GM18867 (cell line): ENCODE measurements around the gene PLXDC1.
A peak's percentile ranks its signal among the peaks of the same experiment; 100 is the strongest.

Experiments used
- ATAC-seq: cut with Tn5 transposase; IDR thresholded peaks from one replicate; pipeline ENCODE4 v1.9.1; 2021; ENCODE audit warnings: mild to moderate bottlenecking, moderate library complexity; ENCODE audit not compliant: unreplicated experiment

PLXDC1 gene

DNA sequence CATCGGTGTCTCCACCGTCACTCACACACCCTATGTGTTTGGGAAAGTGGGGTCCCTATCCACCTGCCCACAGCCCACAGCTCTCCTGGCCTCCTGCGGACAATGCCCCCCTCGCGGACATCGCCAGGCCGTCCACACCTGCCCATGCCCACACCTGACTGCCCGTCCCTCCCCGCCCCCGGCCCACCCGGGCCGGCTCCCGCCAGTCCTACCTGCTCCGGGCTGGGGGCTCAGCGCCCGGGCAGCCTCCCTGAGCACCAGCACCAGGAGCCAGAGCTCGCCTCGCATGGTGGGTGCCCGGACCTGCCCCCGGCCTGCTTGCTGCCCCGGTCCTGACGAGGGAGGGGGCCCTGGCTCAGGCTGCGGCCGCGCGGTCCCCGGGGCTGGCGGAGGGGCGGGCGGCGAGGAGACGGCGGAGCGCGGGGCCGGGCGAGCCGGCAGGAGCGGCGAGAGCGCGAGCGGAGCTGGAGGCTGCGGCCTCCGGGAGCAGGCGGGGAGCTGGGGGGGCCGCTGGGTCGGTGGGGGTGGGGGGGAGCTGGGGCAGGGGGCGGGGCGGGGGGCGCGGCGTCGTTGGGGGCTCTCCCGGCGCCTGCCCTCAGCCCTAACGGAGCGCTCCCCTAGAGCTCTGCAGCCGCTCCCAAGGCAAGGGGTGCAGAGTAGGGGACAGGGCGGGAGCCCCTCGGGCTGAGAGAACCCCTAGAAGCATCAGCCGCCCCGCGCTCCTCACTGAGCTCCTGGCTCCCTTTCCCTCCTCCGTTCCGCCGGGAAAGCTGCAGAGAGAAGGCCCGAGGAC lies at the start of gene PLXDC1:
TSS of gene PLXDC1 (minus strand) at position 488 of the 793 bp plus-strand sequence. CDS start at position 288, 200 bp downstream.
- no peak for ATAC-seq

DNA sequence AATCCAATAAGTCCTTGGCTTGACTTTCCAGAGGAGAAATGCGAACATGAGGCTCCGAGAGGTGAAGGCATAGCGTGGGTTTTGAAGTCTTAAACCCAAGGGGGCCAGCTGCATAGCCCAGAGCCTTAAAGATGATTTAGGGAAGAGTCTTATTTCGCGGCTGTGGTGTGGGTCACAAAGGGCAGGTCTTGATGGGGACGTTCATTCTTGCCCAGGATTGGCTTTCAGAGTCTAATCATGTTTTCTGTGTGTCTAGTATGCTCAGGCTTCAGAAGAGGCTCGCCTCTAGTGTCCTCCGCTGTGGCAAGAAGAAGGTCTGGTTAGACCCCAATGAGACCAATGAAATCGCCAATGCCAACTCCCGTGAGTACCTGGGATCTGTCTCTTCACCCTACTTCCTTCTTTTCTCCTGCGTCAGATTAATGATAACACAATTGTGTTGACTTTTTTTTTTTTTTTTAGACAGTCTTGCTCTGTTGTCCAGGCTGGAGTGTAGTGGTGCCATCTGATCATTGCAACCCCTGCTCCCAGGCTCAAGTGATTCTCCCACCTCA lies 49.6 kb upstream of the PLXDC1 start:
- no peak for ATAC-seq

DNA sequence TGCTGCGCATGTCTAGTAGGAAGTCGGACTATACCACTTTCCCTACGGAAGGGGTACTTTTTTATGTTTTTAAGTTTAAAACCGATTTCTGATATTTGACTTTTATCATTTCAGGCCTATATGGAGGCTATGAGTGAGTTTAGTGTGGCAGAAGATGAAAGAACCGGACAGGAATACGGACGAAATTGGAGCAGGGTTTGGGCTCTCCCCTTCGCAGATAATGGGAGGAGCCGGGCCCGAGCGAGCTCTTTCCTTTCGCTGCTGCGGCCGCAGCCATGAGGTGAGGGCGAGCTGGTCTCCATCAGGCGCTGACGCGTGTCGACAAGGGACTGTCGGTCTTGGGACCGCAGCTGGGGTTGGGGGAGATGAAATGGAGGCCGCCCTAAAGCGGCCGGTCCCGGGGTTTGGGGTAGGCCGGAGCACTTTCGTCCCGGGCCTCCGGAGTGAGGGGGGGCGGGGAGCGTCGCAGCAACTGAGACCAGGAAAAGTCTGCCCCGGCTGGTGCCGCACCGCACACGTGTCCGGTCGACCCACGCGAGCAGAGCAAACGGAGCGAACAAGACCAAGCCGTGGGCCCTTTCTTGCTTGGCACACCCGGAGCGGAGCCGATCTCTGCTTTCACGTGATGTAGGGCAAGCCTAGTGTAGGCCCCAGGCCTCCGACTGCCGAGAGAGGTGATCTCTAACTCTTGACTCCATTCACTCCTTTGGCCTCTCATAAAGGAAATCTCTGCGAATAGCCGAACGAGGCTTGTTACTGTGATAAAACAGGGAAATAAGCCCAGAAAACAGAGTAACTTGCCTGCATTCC lies 48.8 kb upstream of the PLXDC1 start, which contains the start of gene RPL19:
TSS of gene RPL19 (plus strand) at position 214 of the 810 bp plus-strand sequence. CDS start at position 276, 62 bp downstream.
- peak; percentile 59 for ATAC-seq

DNA sequence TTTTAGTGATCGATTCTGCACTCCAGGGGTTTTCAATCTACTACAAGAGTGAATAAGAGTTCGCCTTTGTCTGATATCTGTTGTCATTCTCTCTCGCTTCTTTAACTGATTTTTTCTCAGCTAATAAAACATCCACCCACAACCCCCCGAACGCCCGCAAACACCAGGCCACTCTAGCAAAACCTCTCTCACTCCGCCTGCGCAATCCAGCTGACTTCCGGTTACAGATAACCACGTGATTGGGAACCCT lies 48.3 kb upstream of the PLXDC1 start:
- peak; percentile 60 for ATAC-seq

DNA sequence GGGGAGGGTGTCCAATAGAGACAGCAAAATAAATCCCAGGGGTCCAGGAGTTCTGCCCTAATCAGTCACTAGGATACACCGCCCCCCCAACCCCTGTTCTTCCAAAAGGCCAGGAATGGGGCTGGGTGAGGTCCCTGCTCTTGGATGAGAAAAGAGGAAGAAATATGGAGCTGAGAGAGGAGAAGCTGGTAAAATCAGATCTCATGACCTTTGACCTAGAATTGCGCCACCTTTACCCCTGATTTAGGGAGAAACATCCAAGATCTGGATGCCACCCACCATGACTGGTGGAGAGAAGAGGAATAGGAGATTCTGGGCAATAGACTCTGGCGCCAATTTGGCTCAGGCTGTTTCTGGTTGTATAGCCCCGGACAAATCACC lies 46.7 kb upstream of the PLXDC1 start:
- no peak for ATAC-seq

DNA sequence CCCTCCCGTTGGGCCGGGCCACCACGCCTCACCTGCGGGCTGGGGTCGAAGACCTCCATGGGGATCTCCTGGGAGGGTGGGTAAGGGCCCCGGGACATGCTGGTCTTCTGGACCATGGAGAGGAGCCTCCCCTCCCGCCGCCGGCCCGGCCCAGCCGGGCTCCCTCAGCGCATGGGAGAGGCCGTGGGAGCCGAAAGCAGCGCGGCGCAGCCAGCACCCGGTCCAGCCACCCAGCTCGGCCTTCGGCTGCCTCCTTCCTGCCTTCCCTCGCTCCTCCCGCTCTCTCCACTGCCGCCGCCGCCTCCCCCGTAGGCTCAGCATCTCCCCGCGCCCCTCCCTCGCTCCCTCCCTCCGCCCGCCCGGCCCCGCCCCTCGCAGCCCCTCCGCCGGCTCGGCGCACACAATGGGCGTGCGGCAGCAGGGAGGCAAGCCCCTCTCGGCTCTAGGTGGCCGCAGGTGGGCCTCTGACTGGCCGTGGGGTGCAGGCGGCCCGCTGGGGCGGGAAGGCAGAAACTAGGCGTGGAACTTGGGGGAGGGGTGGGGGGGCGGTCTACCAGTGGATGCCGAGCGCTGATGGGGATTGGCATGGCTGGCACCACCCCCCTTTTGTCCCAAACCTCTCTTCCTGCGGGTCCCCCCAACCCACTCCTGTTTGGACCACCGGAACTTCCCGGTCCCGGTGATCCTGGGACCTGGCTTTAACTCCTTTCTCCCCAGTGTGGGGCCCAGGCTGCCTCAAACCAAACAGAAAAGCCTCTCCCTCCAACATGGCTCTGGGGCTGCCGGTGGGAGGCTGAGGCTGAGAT lies 46.1 kb upstream of the PLXDC1 start, which contains the start of gene CACNB1:
TSS of gene CACNB1 (minus strand) at position 290 of the 806 bp plus-strand sequence. CDS start at position 116, 174 bp downstream.
- ATAC-seq = no peak

DNA sequence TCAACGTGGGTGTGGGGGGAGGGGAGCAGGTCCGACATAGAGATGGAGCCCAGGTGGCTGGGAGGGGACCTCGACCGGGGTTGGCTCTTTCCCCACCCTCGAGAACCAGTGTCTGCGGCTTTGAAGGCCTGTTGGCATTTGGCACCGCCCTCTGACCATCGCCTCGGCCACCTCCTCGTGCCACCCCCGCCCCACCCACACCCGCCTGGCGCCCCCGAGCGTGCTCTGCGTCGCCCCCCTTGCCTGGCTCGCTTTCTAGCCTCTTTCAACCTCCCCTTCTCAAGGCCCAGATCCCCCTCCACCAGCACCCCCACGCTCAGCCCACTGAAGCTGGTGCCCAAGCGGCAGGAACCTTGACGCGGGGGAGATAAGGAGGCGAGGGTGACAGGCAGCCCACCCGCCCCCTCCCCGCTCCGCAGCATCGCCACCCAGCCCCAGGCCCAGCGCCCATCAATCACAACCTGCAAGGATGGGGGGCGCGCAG lies 45.4 kb upstream of the PLXDC1 start:
- no peak for ATAC-seq

DNA sequence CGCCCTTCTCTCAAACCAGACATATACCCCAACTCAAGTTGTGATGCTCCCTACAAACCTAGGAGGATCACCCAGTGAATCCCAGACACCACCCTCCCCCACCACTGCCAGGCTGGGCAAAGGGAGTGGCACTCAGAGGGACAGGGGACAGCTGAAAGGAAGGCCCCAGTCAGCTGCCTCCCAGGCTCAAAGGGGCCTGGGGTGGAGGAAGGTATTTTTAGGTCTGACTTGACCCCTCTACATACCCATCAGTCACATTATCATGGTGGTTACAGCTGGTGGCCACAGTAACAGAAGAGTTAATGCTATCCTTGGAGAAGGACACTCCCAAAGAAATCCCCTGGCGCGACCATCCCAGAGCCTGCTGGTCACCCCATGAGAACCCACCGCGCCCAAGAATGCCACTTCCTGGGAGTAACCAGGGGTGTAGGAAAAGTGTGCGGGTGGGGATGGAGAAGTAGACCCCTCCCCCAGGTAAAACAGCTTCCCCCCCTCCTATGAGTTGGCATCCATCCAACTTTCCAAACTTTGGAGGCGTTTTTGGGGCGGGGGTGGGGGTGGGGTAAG lies 44.9 kb upstream of the PLXDC1 start:
- ATAC-seq = no peak

DNA sequence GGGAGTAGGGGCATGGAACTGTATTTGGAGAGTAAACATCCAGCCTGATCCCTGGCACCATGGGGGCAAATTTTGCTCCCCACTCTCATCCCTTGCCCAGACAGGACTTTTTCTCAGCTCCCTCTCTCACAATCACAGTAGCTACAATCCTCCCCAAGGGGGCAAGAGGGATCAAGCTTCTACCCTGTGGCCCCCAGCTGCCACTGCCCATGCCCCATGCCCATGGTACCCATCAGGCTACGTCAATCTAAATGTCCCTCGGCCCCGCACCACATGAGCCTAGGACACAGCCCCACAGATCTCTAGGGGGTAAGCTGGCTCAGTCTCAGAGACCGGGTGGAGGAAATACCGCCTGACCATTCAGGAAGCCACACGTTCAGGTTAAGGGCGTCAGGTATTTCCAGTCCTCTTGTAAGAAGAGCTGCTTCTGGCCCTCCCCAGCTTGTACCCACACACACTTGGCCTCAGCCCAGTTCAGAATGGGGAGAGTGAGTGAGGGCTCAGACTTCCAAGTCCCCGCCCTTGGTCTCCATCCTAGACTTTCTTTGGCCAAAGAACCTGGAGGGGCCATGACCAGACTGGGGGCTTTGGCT lies 44.2 kb upstream of the PLXDC1 start:
- no peak for ATAC-seq

DNA sequence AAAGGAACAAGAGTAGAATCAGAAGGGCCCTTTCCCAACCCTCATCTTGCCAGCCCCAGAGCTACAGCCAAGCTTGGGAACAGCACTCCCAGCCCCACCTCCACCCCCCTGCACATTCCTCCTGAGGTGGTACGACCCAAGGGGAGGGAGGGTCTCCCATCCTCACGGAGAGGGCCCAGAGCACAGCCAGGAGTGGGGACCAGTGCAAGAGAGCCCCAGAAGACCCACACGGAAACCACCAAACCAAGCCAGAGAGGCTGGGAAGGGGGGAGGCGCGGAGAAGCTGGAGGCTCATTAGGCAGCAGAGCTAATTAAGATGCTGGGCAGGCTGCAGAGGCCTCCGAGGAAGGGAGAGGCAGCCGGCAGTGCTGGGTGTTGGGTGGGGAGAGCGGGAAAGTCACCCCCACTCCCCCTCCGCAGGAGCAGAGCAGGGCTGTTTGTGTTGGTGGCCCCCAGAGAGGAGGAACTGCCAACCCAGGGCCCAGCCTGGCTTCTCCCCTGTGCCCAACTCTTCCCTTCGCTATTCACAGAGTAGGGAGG lies 43.6 kb upstream of the PLXDC1 start:
- ATAC-seq = no peak

DNA sequence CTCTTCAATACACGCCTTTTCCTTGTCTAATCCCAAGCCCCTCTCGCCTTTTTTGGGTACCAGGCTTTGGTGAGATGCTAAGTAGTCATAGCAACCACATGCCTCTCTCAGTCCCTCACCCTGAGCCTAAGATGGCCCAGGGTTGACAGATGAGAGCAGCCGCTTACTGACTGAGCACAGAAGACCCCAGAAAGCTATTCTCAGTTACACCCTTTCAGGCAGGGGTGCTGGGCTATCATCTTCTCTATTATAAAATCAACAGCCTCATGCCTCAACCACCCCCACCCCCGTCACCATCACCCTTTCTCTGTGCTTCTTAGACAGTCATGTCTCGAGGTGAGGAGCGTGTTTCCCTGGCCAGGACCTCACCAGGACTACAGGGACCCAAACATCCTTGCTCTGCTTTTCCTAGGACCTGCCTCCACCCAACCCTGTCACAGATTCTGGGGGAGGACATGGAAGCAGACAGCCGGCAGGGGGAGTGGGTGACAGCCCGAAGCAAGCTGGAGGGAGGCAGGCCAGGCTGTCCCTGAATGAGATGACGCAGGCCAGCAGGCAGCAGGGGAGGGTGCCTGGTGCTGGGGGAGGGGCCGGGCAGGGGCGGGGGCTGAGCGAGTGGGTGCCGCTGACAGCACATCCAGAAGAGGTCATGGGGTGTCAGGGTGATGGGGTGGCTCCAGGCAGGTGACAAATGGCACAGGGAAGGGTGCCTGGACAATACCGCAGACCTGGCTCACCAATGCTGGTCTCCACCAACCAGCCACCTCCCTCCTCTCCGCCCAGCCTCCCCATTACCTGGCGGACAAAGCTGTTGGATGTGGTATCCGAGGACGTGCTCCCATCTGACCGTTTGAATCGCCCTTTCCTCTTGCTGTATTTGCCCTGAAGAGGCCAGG lies 42.9 kb upstream of the PLXDC1 start:
- no peak for ATAC-seq

DNA sequence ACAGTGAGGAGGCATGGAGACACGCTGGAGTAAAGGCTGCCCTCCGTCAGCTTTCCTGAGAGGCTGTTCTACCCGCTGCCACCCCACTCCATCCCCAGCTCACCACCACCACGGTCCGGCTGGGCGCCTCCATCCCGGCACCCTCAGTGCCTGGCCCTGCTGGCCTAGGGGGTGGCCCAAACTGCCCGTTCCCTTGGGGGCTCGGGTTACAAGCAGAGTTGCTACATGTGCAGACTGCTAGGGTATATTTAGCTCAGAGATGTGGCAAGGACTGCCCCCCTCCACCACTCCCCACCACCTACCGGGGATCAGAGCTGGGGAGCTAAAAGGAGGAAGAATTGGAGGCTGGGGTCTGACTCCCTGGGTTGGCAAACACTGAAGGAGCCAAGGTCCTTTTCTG lies 41.9 kb upstream of the PLXDC1 start:
- ATAC-seq = no peak

DNA sequence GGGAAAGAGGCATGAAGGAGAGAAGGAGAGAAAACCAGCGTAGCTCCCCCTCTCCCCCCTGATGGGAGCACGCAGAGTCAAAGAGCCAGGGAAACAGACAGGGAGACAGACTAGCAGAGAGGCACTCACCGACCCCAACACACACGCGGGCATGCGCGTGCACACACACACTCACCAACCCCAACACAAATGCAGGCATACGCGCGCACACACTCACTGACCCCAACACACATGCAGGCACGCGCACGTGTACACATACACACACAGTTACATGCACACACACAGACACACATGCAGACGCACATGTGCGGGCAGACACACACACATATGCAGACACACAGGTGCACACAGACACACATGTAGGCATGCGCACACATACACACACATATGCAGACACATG lies 41.5 kb upstream of the PLXDC1 start:
- ATAC-seq = no peak

DNA sequence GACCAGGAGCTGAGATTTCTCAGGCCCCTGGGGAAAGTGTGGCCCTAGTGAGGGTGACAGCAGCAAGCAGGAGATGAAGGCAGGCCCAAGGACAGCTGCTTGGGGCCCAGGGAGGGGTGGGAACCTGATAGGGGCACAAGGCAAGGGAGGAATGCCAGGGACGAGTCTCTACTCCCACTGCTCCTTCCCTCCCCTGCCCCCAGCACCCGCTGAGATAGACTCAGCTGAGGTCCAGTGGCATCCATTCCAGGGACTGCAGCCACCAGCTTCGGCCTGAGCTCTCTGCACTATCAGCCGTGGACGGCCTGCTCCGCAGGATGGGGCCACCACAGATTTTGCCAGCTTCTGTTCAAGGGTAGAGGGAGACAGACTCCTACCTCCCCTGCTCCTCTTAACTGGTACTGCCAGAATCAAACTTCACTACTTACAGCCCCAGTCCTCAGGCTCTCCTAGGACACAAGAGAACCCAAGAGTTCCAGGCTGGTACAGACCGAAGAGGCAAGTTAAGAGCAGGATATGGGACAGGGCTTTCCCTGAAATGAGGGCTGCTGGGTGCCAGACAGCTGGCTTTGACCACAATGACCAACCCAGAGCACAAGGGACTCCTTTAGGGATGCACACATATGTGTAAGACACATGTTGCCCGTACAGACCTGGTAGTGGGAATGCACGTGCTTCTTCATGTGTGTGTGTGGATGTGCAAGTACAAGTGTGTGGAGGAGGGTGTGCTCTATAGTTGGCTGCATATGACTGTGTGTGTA lies 40.5 kb upstream of the PLXDC1 start:
- ATAC-seq = no peak

DNA sequence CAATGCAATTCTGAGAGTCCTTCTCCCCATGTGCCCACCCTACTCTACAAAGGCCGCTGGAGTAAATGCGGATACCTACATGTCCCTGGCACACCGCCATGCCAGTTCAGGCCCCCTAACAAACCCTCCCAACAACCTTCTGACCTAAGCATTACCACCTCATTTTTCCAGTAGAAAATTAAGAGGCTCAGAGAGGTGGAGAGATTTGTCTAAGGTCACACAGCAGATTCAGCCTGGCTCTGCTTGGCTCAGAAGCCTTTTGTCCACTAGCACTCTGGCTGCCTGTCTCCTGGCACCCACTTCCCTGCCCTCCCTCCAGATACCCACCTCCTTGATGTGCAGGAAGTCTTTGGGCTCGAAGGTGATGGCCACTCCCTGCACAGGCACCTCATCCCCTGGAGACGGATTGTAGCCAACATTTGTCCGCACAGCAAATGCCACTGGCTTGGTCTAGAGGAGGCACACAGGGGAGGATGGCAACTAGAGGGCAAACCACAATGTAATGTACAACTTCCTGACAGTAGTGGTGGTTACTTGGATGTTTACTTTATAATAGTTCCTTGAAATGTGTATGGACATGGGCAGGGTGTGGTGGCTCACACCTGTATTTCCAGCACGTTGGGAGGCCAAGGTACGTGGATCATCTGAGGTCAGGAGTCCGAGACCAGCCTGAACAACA lies 35.9 kb upstream of the PLXDC1 start:
- ATAC-seq = no peak

DNA sequence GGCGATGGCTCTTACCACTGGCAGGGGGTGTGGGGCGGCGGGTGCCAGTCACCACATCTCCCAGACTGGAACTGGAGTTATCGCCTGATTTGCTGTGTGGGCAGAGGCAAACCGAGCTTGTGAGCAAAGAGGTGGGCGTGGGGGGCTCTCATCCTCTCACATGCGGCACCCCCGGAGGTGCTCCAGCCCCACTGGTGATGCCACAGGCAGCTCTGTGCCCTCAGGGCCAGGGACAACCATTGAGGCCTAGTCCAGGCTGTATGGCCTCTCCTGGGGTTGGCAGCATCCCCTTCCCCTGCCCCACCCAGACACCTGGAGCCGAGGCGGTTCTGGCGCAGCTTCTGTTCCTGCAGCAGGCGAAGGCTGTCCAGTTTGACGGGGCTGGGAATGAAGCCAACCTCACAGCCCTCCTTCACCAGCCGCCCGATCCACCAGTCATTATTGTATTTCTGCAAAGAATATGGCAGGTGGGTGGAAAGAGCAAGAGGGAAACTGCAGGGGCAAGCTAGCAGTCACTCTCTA lies 35.1 kb upstream of the PLXDC1 start:
- ATAC-seq = no peak

DNA sequence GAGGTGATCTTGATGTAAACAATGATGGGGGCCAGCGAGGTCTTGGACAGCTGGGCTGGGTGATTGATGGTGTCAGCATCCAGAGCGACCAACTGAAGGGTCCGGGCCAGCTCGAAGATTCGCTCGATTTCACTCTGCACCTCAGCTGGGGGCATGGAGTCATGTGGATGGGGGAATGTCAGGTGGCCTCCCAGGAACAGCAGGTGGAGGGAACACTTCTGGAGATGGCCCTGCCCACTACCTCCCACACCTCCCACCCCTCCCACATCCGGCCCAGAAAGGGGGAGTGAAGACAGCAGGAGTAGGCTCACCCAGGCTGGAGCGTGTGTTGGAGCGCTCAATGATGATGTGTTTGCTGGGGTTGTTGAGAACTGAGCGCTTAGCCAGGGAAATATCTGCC lies 32.3 kb upstream of the PLXDC1 start:
- ATAC-seq = no peak
